Upper lobe of right lung (tissue), 1 donor: ENCODE data around the gene ZIC4. TPM values are rescaled to one million over a fixed set of nuclear protein-coding genes. Genes with fewer than 3 reads are reported as not detected.

Experiments
- ATAC-seq: fragments of 200-7000 bp; cut with Tn5 transposase; one replicate; pipeline ENCODE4 v1.9.1; 2020; ENCODE audit warnings: mild to moderate bottlenecking, moderate library complexity
- DNase-seq: peaks from one replicate; pipeline ENCODE4 v3.0.0-alpha.2; 2020
- H3K27ac ChIP-seq: fragments of 200-600 bp; one replicate; pipeline ENCODE4 v1.8.0; 2022
- H3K27me3 ChIP-seq: fragments of 200-600 bp; one replicate; pipeline ENCODE4 v1.8.0; 2022; ENCODE audit warnings: mild to moderate bottlenecking
- H3K36me3 ChIP-seq: fragments of 200-600 bp; one replicate; pipeline ENCODE4 v1.8.0; 2022
- H3K4me1 ChIP-seq: fragments of 200-600 bp; one replicate; pipeline ENCODE4 v1.8.0; 2022
- H3K4me3 ChIP-seq: fragments of 200-600 bp; one replicate; pipeline ENCODE4 v1.8.0; 2022; ENCODE audit warnings: mild to moderate bottlenecking
- H3K9me3 ChIP-seq: fragments of 200-600 bp; one replicate; pipeline ENCODE4 v1.8.0; 2022
- intact Hi-C: fragments of 100-400 bp; cut with DNase I; formaldehyde crosslinking; loops from one replicate; pipeline ENCODE4 v1.11.0; 2022
- total RNA-seq: library from RNA; stranded (reverse); fragmentation: NEBNext Ultra II Directional; extraction: Animal tissue kit (Norgen Biotek cat#: 25700); gene quantifications from one replicate; pipeline ENCODE4 v1.2.1, GENCODE V29; 2021
- TF ChIP-seq, protein P1 (sequence below): fragments of 200-600 bp; IDR thresholded peaks from one replicate; pipeline ENCODE4 v1.8.0; 2022; ENCODE audit warnings: antibody characterized with exemption
- donor health status: DM: no; HTN: yes; CAD: no; lungs with severe emphysema.

ZIC4 gene
- total RNA-seq, 1 donor from 2014 or later, result not detected

GRCh38 chr3:147428326-147428725 is 22.0 kb upstream of the ZIC4 start:
- H3K9me3 ChIP-seq, result no peaks in the 10 kb centered on the region
- no peak overlapping the region for H3K4me3 ChIP-seq
- ATAC-seq, result no peak
- H3K36me3 ChIP-seq, result no peaks in the 10 kb centered on the region
- DNase-seq, result no peak
- no peak overlapping the region for H3K27ac ChIP-seq
- peaks cover 63% of the 10 kb centered on the region for H3K27me3 ChIP-seq
- TF ChIP-seq, protein P1, sequence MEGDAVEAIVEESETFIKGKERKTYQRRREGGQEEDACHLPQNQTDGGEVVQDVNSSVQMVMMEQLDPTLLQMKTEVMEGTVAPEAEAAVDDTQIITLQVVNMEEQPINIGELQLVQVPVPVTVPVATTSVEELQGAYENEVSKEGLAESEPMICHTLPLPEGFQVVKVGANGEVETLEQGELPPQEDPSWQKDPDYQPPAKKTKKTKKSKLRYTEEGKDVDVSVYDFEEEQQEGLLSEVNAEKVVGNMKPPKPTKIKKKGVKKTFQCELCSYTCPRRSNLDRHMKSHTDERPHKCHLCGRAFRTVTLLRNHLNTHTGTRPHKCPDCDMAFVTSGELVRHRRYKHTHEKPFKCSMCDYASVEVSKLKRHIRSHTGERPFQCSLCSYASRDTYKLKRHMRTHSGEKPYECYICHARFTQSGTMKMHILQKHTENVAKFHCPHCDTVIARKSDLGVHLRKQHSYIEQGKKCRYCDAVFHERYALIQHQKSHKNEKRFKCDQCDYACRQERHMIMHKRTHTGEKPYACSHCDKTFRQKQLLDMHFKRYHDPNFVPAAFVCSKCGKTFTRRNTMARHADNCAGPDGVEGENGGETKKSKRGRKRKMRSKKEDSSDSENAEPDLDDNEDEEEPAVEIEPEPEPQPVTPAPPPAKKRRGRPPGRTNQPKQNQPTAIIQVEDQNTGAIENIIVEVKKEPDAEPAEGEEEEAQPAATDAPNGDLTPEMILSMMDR, result no peak
- intact Hi-C loops, result no loop called here
- H3K4me1 ChIP-seq, result no peaks in the 10 kb centered on the region

DNA sequence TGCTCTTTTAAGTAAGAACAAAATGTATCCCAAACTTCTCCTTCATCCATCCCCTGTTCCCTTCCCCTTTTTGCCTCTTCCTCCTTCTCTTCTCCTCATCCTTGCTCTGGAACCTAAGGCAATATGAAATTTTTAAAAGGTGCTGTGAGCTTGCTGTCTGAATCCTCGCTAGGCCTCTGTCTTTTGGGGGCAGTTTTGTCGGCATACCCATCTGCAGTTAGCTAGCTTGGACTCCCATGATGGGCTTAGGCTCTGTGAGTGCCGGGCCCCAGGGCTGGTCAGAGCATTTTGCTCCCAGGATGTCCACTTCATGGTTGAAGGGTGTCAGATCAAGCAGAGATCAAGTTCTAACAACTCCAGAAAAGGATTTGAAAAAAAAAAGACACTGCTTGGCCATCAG is 21.4 kb upstream of the ZIC4 start:
- no peak overlapping the region for H3K4me3 ChIP-seq
- DNase-seq (no peak), ATAC-seq (no peak)
- intact Hi-C loops, result no loop called here
- peaks cover 65% of the 10 kb centered on the region for H3K27me3 ChIP-seq
- no peaks in the 10 kb centered on the region for H3K4me1 ChIP-seq
- H3K36me3 ChIP-seq, result no peaks in the 10 kb centered on the region
- no peak overlapping the region for H3K27ac ChIP-seq
- no peaks in the 10 kb centered on the region for H3K9me3 ChIP-seq
- TF ChIP-seq, protein P1, result no peak

GRCh38 chr3:147426931-147427330 is 20.6 kb upstream of the ZIC4 start:
- TF ChIP-seq, protein P1, result no peak
- Histone ChIP-seq H3K27ac (no peak overlapping the region), H3K27me3 (peaks cover 69% of the 10 kb centered on the region), H3K9me3 (no peaks in the 10 kb centered on the region), H3K4me1 (no peaks in the 10 kb centered on the region), H3K36me3 (no peaks in the 10 kb centered on the region), H3K4me3 (no peak overlapping the region)
- ATAC-seq (no peak), DNase-seq (no peak)
- intact Hi-C loops, result no loop called here

- TF ChIP-seq, protein P1, result no peak
- Histone ChIP-seq H3K27me3 (peaks cover 82% of the 10 kb centered on the region), H3K4me1 (no peaks in the 10 kb centered on the region), H3K36me3 (no peaks in the 10 kb centered on the region), H3K4me3 (no peak overlapping the region), H3K27ac (no peak overlapping the region), H3K9me3 (no peaks in the 10 kb centered on the region)
- intact Hi-C loops, result no loop called here
- DNase-seq, result no peak
- ATAC-seq, result no peak
Measured at GRCh38 chr3:147425388-147425850, 19.1 kb upstream of the ZIC4 start.

DNA sequence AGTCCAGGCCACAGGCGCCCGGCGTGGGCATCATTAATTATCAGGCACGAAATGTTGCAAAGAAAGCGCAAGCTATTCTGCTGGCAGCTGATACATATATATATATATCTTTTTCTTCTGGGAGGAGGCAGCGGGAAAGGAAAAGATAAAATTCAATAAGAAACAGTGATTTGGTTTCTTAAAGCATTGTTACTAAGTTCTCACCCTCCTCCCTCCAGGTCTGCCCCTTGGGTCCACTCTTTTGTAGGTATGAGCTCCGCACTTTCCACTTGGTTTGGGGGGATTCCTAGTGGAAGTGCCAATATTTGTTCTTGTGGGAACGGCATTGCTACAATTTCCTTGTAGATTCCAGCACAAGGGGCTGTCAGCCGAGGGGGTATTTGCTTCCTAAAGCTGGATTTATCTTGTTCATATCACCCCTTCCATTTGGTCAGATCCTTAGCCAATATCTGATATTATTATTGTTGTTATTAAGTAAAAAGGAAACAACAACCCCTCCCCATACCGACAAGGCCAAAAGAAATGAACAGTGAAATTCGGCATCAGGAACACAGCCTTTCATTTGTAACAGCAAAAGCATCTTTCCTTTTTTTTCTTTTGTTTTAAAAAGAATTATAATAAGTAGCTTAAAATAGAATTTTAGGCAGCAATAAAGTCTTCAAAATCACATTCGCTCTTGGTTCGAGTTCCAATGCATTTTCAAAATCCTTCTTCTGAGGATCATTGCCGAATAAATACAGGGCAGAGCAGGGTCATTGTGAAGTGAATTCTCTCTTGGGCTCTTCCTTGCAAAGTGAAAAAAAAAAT is 18.4 kb upstream of the ZIC4 start:
- Histone ChIP-seq H3K4me3 (no peak overlapping the region), H3K36me3 (no peaks in the 10 kb centered on the region), H3K27ac (no peak overlapping the region), H3K4me1 (no peaks in the 10 kb centered on the region), H3K27me3 (peaks cover 86% of the 10 kb centered on the region), H3K9me3 (no peaks in the 10 kb centered on the region)
- DNase-seq, result no peak
- no peak for ATAC-seq
- intact Hi-C loops, result no loop called here
- TF ChIP-seq, protein P1, result no peak
